PC-3 (cell line): ENCODE results near the gene TPX2. TPM values are rescaled to one million over a fixed set of nuclear protein-coding genes. Genes with fewer than 3 reads are reported as not detected.
A peak's percentile ranks its signal among the peaks of the same experiment; 100 is the strongest.

Source experiments
- ATAC-seq: fragments of 200-7000 bp; cut with Tn5 transposase; 2 replicates; pipeline ENCODE4 v1.9.1; 2020; ENCODE audit warnings: mild to moderate bottlenecking, moderate library complexity
- BruUV-seq: library from RNA; stranded (reverse); fragments of 400-500 nt; replicated peaks from 2 replicates; lab custom pipeline; 2021; lab: Mats Ljungman, UMichigan
- CTCF ChIA-PET: fragments of 300-600 bp; sonication (Branson Sonifier 250); formaldehyde crosslinking; loops from one replicate; lab custom pipeline; 2022; ENCODE audit warnings: antibody characterized with exemption; lab: Charles Lee
- POLR2A ChIA-PET: fragments of 300-600 bp; sonication (Branson Sonifier 250); formaldehyde crosslinking; loops from one replicate; lab custom pipeline; 2022; ENCODE audit warnings: antibody characterized with exemption; ENCODE audit not compliant: unreplicated experiment; lab: Charles Lee
- DNase-seq: peaks from one replicate; pipeline ENCODE4 v3.0.0-alpha.2; 2015
- H2AFZ ChIP-seq: fragments of 300-600 bp; sonication (generic); 2 replicates; pipeline ENCODE4 v1.6.0; 2016; ENCODE audit warnings: antibody characterized with exemption, low read length
- H3F3A ChIP-seq: fragments of 300-600 bp; sonication (generic); one replicate; pipeline ENCODE4 v1.6.0; 2017; ENCODE audit warnings: antibody characterized with exemption, low read length, control low read depth, mild to moderate bottlenecking; ENCODE audit not compliant: unreplicated experiment
- H3K27ac ChIP-seq: fragments of 300-600 bp; sonication (generic); 2 replicates; pipeline ENCODE4 v1.5.1; 2016; ENCODE audit warnings: mild to moderate bottlenecking, low read length
- H3K27me3 ChIP-seq: fragments of 300-600 bp; sonication (generic); 2 replicates; pipeline ENCODE4 v1.6.1; 2016; ENCODE audit warnings: low read length, mixed read lengths
- H3K36me3 ChIP-seq: fragments of 300-600 bp; sonication (generic); 2 replicates; pipeline ENCODE4 v1.6.1; 2016; ENCODE audit warnings: low read depth, mixed run types, low read length, mixed read lengths
- H3K4me1 ChIP-seq: fragments of 300-600 bp; sonication (generic); 2 replicates; pipeline ENCODE4 v1.5.1; 2016; ENCODE audit warnings: low read length; ENCODE audit not compliant: insufficient read depth
- H3K4me2 ChIP-seq: fragments of 300-600 bp; sonication (generic); 2 replicates; pipeline ENCODE4 v1.6.0; 2016; ENCODE audit warnings: low read length
- H3K4me3 ChIP-seq: fragments of 300-600 bp; sonication (generic); 2 replicates; pipeline ENCODE4 v1.5.1; 2016; ENCODE audit warnings: mild to moderate bottlenecking, low read length, mixed read lengths
- H3K79me2 ChIP-seq: fragments of 300-600 bp; sonication (generic); 2 replicates; pipeline ENCODE4 v1.6.1; 2017; ENCODE audit warnings: low read length, mixed read lengths
- H3K9ac ChIP-seq: fragments of 300-600 bp; sonication (generic); 2 replicates; pipeline ENCODE4 v1.6.0; 2016; ENCODE audit warnings: mild to moderate bottlenecking, low read length
- H3K9me2 ChIP-seq: fragments of 300-600 bp; sonication (generic); replicated peaks from 2 replicates; pipeline ENCODE4 v1.6.1; 2016; ENCODE audit warnings: mixed run types, low read length, mixed read lengths
- H3K9me3 ChIP-seq: fragments of 300-600 bp; sonication (generic); 2 replicates; pipeline ENCODE4 v1.6.1; 2016; ENCODE audit warnings: low read length, mixed read lengths
- H4K20me1 ChIP-seq: fragments of 300-600 bp; sonication (generic); 2 replicates; pipeline ENCODE4 v1.6.1; 2016; ENCODE audit warnings: low read length, mixed read lengths
- CTCF ChIP-seq: fragments of 300-600 bp; sonication (generic); conservative IDR thresholded peaks from 2 replicates; pipeline ENCODE4 v1.5.1; 2017; ENCODE audit warnings: antibody characterized with exemption, low read depth, mild to moderate bottlenecking, low read length
- EZH2 ChIP-seq: fragments of 300-600 bp; sonication (generic); IDR thresholded peaks from one replicate; pipeline ENCODE4 v1.6.1; 2017; ENCODE audit warnings: antibody characterized with exemption, mild to moderate bottlenecking, low read length; ENCODE audit not compliant: unreplicated experiment
- EZH2phosphoT487 ChIP-seq: fragments of 300-600 bp; sonication (generic); IDR thresholded peaks from 2 replicates; pipeline ENCODE4 v1.6.1; 2018; ENCODE audit warnings: mild to moderate bottlenecking, antibody characterized with exemption, low read length, borderline replicate concordance
- intact Hi-C: fragments of 100-400 bp; cut with micrococcal nuclease; formaldehyde crosslinking; loops from 2 replicates; pipeline ENCODE4 v1.9.0; 2023
- total RNA-seq: library from RNA; depleted of rRNA; stranded (reverse); fragments of >200 nt; gene quantifications from 2 replicates; pipeline ENCODE4 v1.2.3, GENCODE V29; 2014

TPX2 gene
- total RNA-seq, 1 experiment from 2014 or later = 128 TPM

- CTCF ChIA-PET = interaction anchor here (0.9 to 1.1 kb wide), 2 partner anchors 8 to 54 kb away, joined by 3 to 4 read pairs; no protein-coding TSS in a partner anchor
- Histone ChIP-seq H3K9me3 (no peaks in the 10 kb centered on the region), H3K4me1 (peaks cover 94% of the 10 kb centered on the region), H3K4me3 (peak overlapping the region; percentile 95), H3K9me2 (no peaks in the 10 kb centered on the region), H2AFZ (no peak overlapping the region), H3K27ac (peak overlapping the region; percentile 68), H3K27me3 (no peaks in the 10 kb centered on the region), H3K36me3 (peaks cover 72% of the 10 kb centered on the region), H3K4me2 (peak overlapping the region; percentile 98), H3F3A (peaks cover 28% of the 10 kb centered on the region), H3K79me2 (peaks cover 100% of the 10 kb centered on the region), H4K20me1 (0 out of 2 replicates have a peak, but pooled peaks cover 4% of the 10 kb centered on the region), H3K9ac (no peak overlapping the region)
- TF ChIP-seq CTCF (no peak), EZH2phosphoT487 (no peak), EZH2 (no peak)
- POLR2A ChIA-PET = interaction anchor here (0.6 to 1.3 kb wide), 5 partner anchors 11 to 794 kb away, joined by 3 to 9 read pairs (median 5); partner anchors contain the start of gene ID1
- DNase-seq (no peak), ATAC-seq (no peak)
- BruUV-seq = no TSS peak
- intact Hi-C loops = no loop called here
These were observed 23.3 kb upstream of the TPX2 start for GRCh38 chr20:31715766-31716165.

GRCh38 chr20:31716351-31716750 is 22.7 kb upstream of the TPX2 start:
- no TSS peak for BruUV-seq
- ATAC-seq = no peak
- TF ChIP-seq CTCF (no peak), EZH2phosphoT487 (no peak), EZH2 (no peak)
- Histone ChIP-seq H3K9ac (peak overlapping the region; percentile 12), H2AFZ (no peak overlapping the region), H3K9me3 (no peaks in the 10 kb centered on the region), H3K9me2 (no peaks in the 10 kb centered on the region), H3F3A (peaks cover 28% of the 10 kb centered on the region), H3K4me3 (peak overlapping the region; percentile 95), H3K4me2 (peak overlapping the region; percentile 98), H3K27me3 (no peaks in the 10 kb centered on the region), H4K20me1 (0 out of 2 replicates have a peak, but pooled peaks cover 4% of the 10 kb centered on the region), H3K4me1 (peaks cover 89% of the 10 kb centered on the region), H3K36me3 (peaks cover 72% of the 10 kb centered on the region), H3K27ac (peak overlapping the region; percentile 68), H3K79me2 (peaks cover 100% of the 10 kb centered on the region)
- peak; percentile 58 for DNase-seq
- intact Hi-C loops = no loop called here
- CTCF ChIA-PET = interaction anchor here (0.6 to 0.9 kb wide), 2 partner anchors 55 kb away, joined by 3 to 4 read pairs; no protein-coding TSS in a partner anchor
- POLR2A ChIA-PET = interaction anchor here (0.6 to 1.3 kb wide), 7 partner anchors 12 to 793 kb away, joined by 4 to 9 read pairs (median 6); partner anchors contain the start of gene ID1
